GM21576 (cell line): ENCODE results near the gene SYTL5.

ENCODE experiments used
- ATAC-seq: cut with Tn5 transposase; IDR thresholded peaks from one replicate; pipeline ENCODE4 v1.9.1; 2021; ENCODE audit warnings: mild to moderate bottlenecking, moderate library complexity; ENCODE audit not compliant: unreplicated experiment

The SYTL5 gene

GRCh38 chrX:38127961-38128360 lies 121.6 kb downstream of the SYTL5 start:
- ATAC-seq, result no peak

DNA sequence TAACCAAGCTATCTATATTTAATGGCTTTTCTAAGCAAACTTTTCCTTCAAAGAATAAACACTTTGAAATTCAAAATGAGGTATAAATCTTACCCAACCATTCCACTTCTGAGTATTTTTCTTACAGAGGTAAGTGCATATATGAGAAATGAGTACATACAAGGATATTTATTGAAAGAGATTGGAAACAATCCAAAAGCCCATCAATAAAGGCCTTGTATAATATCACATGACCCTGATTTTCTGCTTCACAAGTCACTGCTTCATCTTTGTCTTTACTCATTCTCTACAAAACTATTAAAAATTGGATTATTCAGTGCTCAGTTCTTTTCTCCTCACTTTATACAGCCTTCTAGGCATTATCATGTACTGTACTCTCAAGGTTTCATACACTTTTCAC lies 123.0 kb downstream of the SYTL5 start:
- ATAC-seq, result no peak

DNA sequence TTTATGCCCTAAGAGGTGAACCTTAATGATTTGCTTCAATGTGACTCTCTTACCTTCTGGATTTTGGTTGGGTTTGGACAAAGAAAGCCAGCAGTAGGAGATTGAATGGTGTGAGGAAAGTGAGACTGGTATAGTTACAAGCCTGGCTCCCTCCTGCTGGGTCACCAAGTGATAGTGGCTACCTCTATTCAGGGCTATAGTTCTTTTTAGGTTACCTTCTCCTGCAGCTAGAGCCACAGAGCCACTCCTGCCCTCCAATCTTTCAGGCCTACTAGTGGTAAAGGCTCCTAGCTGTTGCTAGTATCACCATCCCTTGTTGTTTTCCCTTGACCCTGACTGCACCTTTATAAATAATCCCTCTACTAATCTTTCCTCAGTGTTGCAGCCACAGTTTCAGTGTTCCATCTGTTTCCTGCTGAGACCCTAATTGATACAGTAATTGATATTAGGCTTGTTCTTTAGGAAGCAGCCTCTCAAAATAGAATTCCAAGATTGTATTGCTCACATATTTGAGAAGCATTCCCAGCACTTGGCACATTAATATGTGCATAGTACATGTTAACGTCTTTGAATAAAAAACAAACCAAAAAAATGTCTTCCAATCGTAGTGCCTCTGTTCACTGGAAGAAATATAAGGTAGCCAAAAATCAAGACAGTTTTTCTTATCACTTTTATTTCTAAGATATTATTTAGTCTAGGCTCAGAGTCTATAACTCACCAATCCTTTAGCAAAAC lies 132.0 kb downstream of the SYTL5 start:
- no peak for ATAC-seq

DNA sequence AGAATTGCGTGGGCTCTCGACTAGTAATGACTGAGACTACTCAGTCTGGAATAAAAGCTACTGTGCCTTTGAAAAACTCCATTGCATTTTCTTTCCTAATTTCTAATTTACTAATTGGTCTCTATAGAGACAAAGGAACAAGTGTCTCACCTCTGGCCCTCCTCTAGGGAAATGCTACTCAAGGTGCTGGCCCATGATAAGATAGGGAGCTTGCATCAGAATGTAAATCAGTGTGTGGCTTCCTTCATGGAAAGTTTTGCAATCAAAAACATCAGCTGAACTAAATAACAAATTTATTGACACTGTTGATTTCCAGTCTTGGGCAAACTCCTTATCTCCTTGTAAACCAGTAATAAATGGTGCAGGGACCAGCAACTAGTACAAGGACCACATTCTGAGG lies 132.5 kb downstream of the SYTL5 start:
- no peak for ATAC-seq

GRCh38 chrX:38142610-38143009 lies 136.3 kb downstream of the SYTL5 start:
- no peak for ATAC-seq

GRCh38 chrX:38149016-38149415 lies 142.7 kb downstream of the SYTL5 start:
- ATAC-seq, result no peak

DNA sequence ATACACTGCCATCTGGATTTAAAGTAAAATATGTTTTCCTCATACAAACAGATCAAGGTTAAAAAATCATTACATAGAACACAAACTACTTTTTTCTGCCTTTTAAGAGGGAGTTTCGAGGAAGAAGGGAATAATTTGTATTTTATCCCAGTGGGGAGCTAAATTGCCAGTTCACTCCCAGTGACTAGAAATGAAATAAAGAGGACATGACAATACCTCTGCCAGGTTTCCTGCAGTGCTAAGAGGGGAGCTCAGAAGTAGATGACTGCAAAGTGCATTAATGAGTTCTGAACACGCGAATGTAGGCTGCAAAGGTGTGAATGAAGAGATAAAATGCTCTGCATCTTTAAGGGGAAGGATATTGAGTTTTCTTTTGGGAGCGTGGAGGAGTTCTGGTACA lies 144.6 kb downstream of the SYTL5 start:
- no peak for ATAC-seq

DNA sequence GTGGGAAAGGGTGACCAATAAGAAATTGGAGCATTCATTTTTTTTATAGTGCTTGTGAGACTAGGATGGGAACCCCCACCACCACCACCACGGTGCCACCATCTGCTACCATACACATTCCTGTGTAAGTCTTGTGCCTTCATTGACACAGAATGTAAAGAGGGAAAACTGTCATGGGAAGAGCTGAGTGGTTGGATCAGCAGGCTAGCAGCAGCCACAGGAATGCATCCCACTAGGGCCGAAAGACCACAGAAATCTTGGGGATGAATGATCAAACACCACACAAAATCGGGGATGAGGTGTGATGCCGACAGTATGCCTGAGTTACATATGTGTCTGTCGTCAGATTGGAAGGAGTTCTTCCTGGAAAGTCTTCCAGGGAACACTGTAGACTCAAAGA lies 145.1 kb downstream of the SYTL5 start:
- ATAC-seq, result no peak

GRCh38 chrX:38154340-38154739 lies 148.0 kb downstream of the SYTL5 start:
- ATAC-seq, result no peak

GRCh38 chrX:38154818-38155217 lies 148.5 kb downstream of the SYTL5 start:
- ATAC-seq, result no peak

DNA sequence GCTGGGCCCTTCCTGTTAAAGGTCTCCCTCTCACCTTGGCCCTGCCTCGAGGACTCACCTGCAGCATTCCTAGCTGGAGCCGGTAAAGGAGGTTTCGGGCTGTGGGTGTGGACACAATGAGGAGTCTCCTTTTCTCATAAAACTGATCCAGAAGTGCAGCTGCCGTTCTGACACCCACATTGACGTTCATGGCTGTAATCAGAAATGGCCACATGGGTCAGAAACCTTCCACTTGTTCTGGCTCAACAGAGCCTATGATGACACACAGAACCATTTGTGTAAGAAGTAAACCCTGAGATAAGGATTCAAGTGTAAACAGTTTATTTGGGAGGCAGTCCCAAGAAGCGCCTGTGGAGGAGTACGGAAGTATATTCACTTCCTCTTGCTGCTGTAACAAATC lies 150.5 kb downstream of the SYTL5 start:
- ATAC-seq, result no peak

DNA sequence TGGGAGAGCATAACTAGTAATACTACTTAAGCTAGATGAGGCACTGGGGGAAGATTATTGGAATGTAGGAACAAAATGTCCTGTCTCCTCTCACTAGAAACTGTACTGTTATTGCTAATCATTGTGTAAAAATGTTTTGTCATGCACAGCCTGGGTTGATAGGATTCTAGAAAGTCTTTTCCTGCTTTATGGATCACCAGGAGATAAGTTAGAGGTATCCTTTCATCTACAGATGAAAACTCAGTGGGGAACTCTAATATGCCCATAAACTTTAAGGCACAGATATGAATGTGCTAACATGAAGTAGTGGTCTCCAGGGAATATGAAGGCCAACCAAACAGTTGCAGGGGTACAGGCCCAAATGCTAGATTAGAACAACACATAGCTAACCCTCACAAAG lies 156.8 kb downstream of the SYTL5 start:
- ATAC-seq, result no peak

DNA sequence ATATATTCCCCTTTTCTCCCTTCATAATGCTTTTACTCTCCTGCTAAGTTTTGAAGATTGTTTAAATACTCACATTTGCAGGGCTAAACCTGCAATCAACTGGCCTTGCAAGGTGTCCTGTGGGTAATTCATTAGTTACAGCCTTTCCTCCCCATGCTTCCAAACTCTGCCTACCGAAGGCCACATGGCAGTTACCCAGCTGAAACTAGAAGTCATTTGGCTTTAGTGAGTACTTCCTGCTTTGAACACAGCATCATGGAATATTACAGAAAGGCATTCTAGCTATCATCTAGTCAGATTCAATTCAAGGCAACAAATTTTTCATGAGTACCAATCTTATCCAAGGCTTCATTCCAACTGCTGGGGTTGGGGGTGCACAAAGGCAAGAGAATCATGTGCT lies 158.7 kb downstream of the SYTL5 start:
- no peak for ATAC-seq

DNA sequence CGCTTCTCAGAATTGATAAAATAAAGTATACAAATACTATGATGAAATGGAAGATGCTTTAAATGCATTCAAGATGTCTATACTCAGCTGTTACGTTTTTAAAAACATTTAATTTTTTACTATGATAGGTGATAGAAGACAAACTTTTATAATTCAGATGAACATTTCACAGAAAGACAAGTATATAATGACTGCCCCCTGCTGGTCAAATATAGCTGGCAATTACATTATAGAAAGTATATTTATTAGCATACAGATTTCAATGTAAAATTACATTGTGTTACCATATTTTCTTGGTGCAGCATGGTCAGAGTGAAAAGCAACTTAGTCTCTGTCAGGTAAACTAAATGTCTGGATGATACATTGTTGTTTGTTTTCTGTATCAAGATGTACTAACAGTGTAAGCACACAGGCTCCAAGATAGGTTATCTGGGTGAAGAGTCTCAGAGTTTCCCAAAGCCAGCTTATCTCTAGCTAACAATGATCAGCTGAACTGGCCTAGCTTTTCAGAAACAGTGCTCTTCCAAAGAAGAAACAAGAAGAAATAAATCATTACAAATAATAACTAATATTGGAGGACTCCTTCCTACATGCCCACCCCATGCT lies 160.2 kb downstream of the SYTL5 start:
- no peak for ATAC-seq

- no peak for ATAC-seq
Measured at GRCh38 chrX:38170556-38170955, 164.2 kb downstream of the SYTL5 start.

DNA sequence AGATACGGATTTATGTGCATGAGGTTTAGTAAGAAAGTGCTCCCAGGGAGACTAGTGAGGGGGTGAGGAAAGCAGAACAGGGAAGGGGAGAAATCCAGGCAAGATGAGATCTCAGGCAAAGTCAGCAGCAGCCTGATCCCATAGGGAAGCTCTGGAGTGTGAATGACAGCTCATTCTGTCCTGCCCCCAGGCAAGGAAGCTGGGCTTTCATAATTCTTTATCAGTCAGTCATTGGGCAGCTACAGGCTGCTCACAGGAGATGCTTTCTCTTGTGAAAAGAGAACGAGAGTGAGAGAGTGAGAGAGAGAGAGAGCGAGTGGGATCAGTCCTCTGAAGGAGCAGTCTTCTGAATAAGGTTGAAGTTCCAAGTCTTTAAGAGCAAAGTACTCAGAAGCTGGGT lies 166.2 kb downstream of the SYTL5 start:
- ATAC-seq, result no peak

DNA sequence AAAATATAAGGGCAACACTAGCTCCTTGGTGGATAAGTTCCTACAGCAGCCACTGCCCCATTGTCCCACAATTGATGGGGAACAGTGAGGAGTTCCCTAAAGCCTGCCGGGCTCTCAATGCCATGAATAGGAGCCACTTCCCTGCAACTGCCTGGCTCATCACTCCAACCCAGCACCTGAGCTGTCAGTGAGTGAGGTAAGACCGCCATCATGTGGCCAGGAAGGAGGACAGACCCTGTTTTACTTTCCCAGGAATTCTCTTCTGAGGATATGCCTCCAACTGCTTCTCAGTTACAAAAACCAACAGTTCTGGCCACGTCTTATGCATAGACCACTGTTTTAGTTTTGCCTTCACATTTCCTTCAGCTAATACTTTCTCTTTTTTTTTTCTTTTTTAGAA lies 168.8 kb downstream of the SYTL5 start:
- peak; percentile 60 for ATAC-seq

DNA sequence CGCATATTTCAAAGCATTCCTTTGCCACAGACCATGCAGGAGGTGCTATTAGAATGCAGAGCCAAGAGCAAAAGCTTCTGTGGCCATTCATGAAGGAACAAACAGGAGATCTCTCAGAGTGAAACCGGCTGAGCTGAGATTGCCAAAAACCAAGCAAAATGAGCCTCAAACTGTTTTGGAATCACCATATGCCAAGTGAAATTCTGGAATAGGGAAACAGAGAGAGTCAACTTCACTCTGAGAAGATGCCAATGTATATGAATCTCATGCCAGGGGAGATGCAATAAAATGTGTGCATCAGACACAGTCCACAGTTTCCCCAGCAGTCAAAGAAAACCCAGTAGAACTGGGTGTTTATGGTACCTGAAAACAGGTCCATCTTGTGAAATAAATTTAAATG lies 172.0 kb downstream of the SYTL5 start:
- ATAC-seq, result no peak
